ENCODE data around the gene KL.
A peak's percentile ranks its signal among the peaks of the same experiment; 100 is the strongest.

- TF ChIP-seq CTCF (IDR thresholded peaks at IDR 0.05) (peak; percentile 13 to 55 (median 42)), POLR2A (IDR thresholded peaks at IDR 0.05) (no peak)
These were observed 53.1 kb downstream of the KL start for GRCh38 chr13:33069365-33069764.

Measured in adrenal gland (tissue), 5 donors.